H1 (cell line): ENCODE measurements around the gene CD44. TPM values are rescaled to one million over a fixed set of nuclear protein-coding genes. Genes with fewer than 3 reads are reported as not detected.

ENCODE experiments used
- CTCF ChIA-PET: fragments of 300-600 bp; sonication (Branson Sonifier 250); formaldehyde crosslinking; loops from one replicate; lab custom pipeline; 2021; ENCODE audit not compliant: partially characterized antibody; lab: Charles Lee
- POLR2A ChIA-PET: fragments of 300-600 bp; sonication (Branson Sonifier 250); formaldehyde crosslinking; loops from one replicate; lab custom pipeline; 2021; ENCODE audit warnings: inconsistent platforms; ENCODE audit not compliant: partially characterized antibody; lab: Charles Lee
- DNase-seq, 2 experiments: peaks; one replicate each; pipeline versions ENCODE4 v3.0.0 to v3.0.0-alpha.2; 2010 to 2022; ENCODE audit warnings: low spot score in 2 of 2, low read depth in 1 of 2, mixed read lengths in 1 of 2
- FAIRE-seq: peaks from 2 replicates; lab custom pipeline; 2011; peaks lifted over from hg19 to GRCh38; lab: Jason Lieb, UNC
- H2AFZ ChIP-seq: 2 replicates; pipeline ENCODE4 v1.8.1; 2012; ENCODE audit warnings: low read length, inconsistent platforms
- H2AK5ac ChIP-seq: 2 replicates; pipeline ENCODE4 v1.6.1; 2013; ENCODE audit warnings: low read depth, low read length
- H2BK120ac ChIP-seq: replicated peaks from 2 replicates; pipeline ENCODE3; 2013; ENCODE audit warnings: low read depth, low read length, inconsistent platforms
- H2BK12ac ChIP-seq: 2 replicates; pipeline ENCODE4 v1.6.1; 2013; ENCODE audit warnings: low read depth, low read length
- H2BK15ac ChIP-seq: 2 replicates; pipeline ENCODE4 v1.6.1; 2013; ENCODE audit warnings: low read length
- H2BK20ac ChIP-seq: 2 replicates; pipeline ENCODE4 v1.6.1; 2013; ENCODE audit warnings: low read length
- H2BK5ac ChIP-seq: 2 replicates; pipeline ENCODE4 v1.6.1; 2013; ENCODE audit warnings: low read depth, low read length
- H3K14ac ChIP-seq: 2 replicates; pipeline ENCODE4 v1.6.1; 2013; ENCODE audit warnings: inconsistent platforms; ENCODE audit not compliant: insufficient read length
- H3K18ac ChIP-seq: 2 replicates; pipeline ENCODE4 v1.6.1; 2013; ENCODE audit warnings: low read length; ENCODE audit errors: extremely low read depth
- H3K23ac ChIP-seq: 2 replicates; pipeline ENCODE4 v1.6.1; 2013; ENCODE audit warnings: inconsistent platforms; ENCODE audit not compliant: insufficient read length
- H3K23me2 ChIP-seq: 2 replicates; pipeline ENCODE4 v1.6.1; 2013; ENCODE audit warnings: low read depth, low read length
- H3K27ac ChIP-seq: 2 replicates; pipeline ENCODE4 v1.6.1; 2011; ENCODE audit warnings: low read depth, low read length, inconsistent platforms
- H3K27me3 ChIP-seq, 4 experiments: replicated peaks in 1 of 4; 1 replicate in 1 of 4; 2 replicates in 3 of 4; pipeline versions ENCODE4 v1.6.1 to v1.8.1; 2011 to 2013; ENCODE audit warnings: low read length in 3 of 4, mild to moderate bottlenecking in 3 of 4, inconsistent platforms in 2 of 4, mixed read lengths in 2 of 4, moderate library complexity in 1 of 4; ENCODE audit not compliant: control insufficient read depth in 3 of 4, insufficient read depth in 3 of 4; ENCODE audit errors: extremely low read depth in 1 of 4
- H3K36me3 ChIP-seq, 4 experiments: 2 replicates each; pipeline versions ENCODE4 v1.6.1 to v1.8.1; 2011 to 2013; ENCODE audit warnings: mild to moderate bottlenecking in 4 of 4, low read length in 3 of 4, moderate library complexity in 2 of 4, control low read depth in 1 of 4, inconsistent platforms in 1 of 4; ENCODE audit not compliant: insufficient read depth in 4 of 4, control insufficient read depth in 2 of 4
- H3K4ac ChIP-seq: replicated peaks from 2 replicates; pipeline ENCODE3; 2013; ENCODE audit warnings: low read length, low read depth, mixed read lengths, inconsistent platforms; ENCODE audit not compliant: insufficient read length
- H3K4me1 ChIP-seq, 4 experiments: replicated peaks in 1 of 4; 1 replicate in 1 of 4; 2 replicates in 3 of 4; pipeline versions ENCODE4 v1.6.1 to v1.8.1; 2011 to 2013; ENCODE audit warnings: low read length in 3 of 4, inconsistent platforms in 2 of 4, mixed read lengths in 1 of 4; ENCODE audit not compliant: insufficient read depth in 4 of 4, control insufficient read depth in 3 of 4
- H3K4me2 ChIP-seq, 2 experiments: 2 replicates each; pipeline versions ENCODE4 v1.6.1 to v1.8.1; 2011 to 2013; ENCODE audit warnings: low read depth in 2 of 2, low read length in 2 of 2, control low read depth in 1 of 2, inconsistent platforms in 1 of 2, mild to moderate bottlenecking in 1 of 2; ENCODE audit not compliant: insufficient read depth in 1 of 2
- H3K4me3 ChIP-seq, 4 experiments: fragments of 200-600, 300-600 bp in 1 of 4; sonication (generic), shearing (Covaris generic), sonication (Bioruptor Twin) in 1 of 4; 2 replicates each; pipeline versions ENCODE4 v1.5.1 to v1.8.1; 2011 to 2016; ENCODE audit warnings: low read length in 4 of 4, low read depth in 3 of 4, control low read depth in 2 of 4, inconsistent platforms in 2 of 4, mild to moderate bottlenecking in 2 of 4, mixed read lengths in 1 of 4, moderate library complexity in 1 of 4; ENCODE audit not compliant: insufficient read depth in 2 of 4; ENCODE audit errors: extremely low read depth in 1 of 4
- H3K56ac ChIP-seq: replicated peaks from 2 replicates; pipeline ENCODE3; 2013; ENCODE audit warnings: low read depth, mild to moderate bottlenecking, mixed read lengths, low read length, inconsistent platforms; ENCODE audit not compliant: insufficient read length
- H3K79me1 ChIP-seq: 2 replicates; pipeline ENCODE4 v1.6.1; 2013; ENCODE audit warnings: low read depth, low read length, control low read depth
- H3K79me2 ChIP-seq, 2 experiments: 2 replicates each; pipeline versions ENCODE4 v1.6.1 to v1.8.1; 2012 to 2013; ENCODE audit warnings: low read length in 2 of 2, mild to moderate bottlenecking in 2 of 2, inconsistent platforms in 1 of 2; ENCODE audit not compliant: insufficient read depth in 2 of 2, control insufficient read depth in 1 of 2
- H3K9ac ChIP-seq, 4 experiments: replicated peaks in 1 of 4; 1 replicate in 1 of 4; 2 replicates in 3 of 4; pipeline versions ENCODE4 v1.6.1 to v1.8.1; 2011 to 2013; ENCODE audit warnings: low read depth in 3 of 4, low read length in 3 of 4, control low read depth in 2 of 4, mild to moderate bottlenecking in 2 of 4, moderate library complexity in 2 of 4, inconsistent platforms in 1 of 4; ENCODE audit errors: extremely low read depth in 1 of 4
- H3K9me3 ChIP-seq, 2 experiments: 2 replicates each; pipeline versions ENCODE4 v1.6.1 to v1.8.1; 2012 to 2013; ENCODE audit warnings: mild to moderate bottlenecking in 2 of 2, moderate library complexity in 2 of 2, control low read depth in 1 of 2, inconsistent platforms in 1 of 2, low read depth in 1 of 2, low read length in 1 of 2, mixed read lengths in 1 of 2; ENCODE audit not compliant: insufficient read depth in 2 of 2
- H4K20me1 ChIP-seq, 2 experiments: replicated peaks in 1 of 2; 2 replicates each; pipeline versions ENCODE3 to v1.8.1; 2011 to 2013; ENCODE audit warnings: inconsistent platforms in 2 of 2, low read length in 2 of 2, mild to moderate bottlenecking in 1 of 2; ENCODE audit not compliant: insufficient read depth in 2 of 2, control insufficient read depth in 1 of 2
- H4K5ac ChIP-seq: 2 replicates; pipeline ENCODE4 v1.6.1; 2013; ENCODE audit warnings: low read length, low read depth, mixed read lengths, inconsistent platforms; ENCODE audit not compliant: insufficient read length
- H4K8ac ChIP-seq: 2 replicates; pipeline ENCODE4 v1.8.0; 2013; ENCODE audit warnings: mild to moderate bottlenecking, moderate library complexity, low read length, inconsistent platforms; ENCODE audit not compliant: insufficient read depth; ENCODE audit errors: extremely low read depth
- H4K91ac ChIP-seq: replicated peaks from 2 replicates; pipeline ENCODE3; 2013; ENCODE audit warnings: low read length, mixed read lengths, inconsistent platforms; ENCODE audit not compliant: insufficient read length
- BCL11A ChIP-seq, 2 experiments: IDR thresholded peaks; one replicate each; pipeline ENCODE4 v1.6.1; 2011; ENCODE audit warnings: low read depth in 2 of 2, low read length in 2 of 2, mild to moderate bottlenecking in 2 of 2
- CEBPB ChIP-seq: IDR thresholded peaks from 2 replicates; pipeline ENCODE4 v1.6.1; 2012; ENCODE audit warnings: low read depth, low read length
- E2F6 ChIP-seq: IDR thresholded peaks from 2 replicates; pipeline ENCODE4 v1.6.1; 2012; ENCODE audit warnings: inconsistent platforms
- EP300 ChIP-seq, 2 experiments: IDR thresholded peaks; 1 replicate in 1 of 2; 2 replicates in 1 of 2; pipeline ENCODE4 v1.6.1; 2011 to 2012; ENCODE audit warnings: low read depth in 2 of 2, low read length in 2 of 2, mild to moderate bottlenecking in 2 of 2, borderline replicate concordance in 1 of 2, inconsistent platforms in 1 of 2, moderate library complexity in 1 of 2
- FOSL1 ChIP-seq: IDR thresholded peaks from 2 replicates; pipeline ENCODE4 v1.6.1; 2011; ENCODE audit warnings: mild to moderate bottlenecking, low read depth, low read length, moderate library complexity; ENCODE audit not compliant: insufficient read depth
- KDM4A ChIP-seq: IDR thresholded peaks from one replicate; pipeline ENCODE4 v1.7.1; 2012; ENCODE audit warnings: low read depth, mild to moderate bottlenecking, moderate library complexity, low read length, inconsistent platforms; ENCODE audit not compliant: severe bottlenecking
- POU5F1 ChIP-seq: IDR thresholded peaks from 2 replicates; pipeline ENCODE4 v1.6.1; 2011; ENCODE audit warnings: low read depth, mild to moderate bottlenecking, low read length, moderate library complexity
- RAD21 ChIP-seq, 2 experiments: IDR thresholded peaks in 1 of 2; conservative IDR thresholded peaks in 1 of 2; 2 replicates each; pipeline ENCODE4 v1.6.1; 2011; ENCODE audit warnings: low read depth in 2 of 2, low read length in 2 of 2, improper control_type of control experiment in 1 of 2, inconsistent platforms in 1 of 2, mild to moderate bottlenecking in 1 of 2, moderate library complexity in 1 of 2
- SIRT6 ChIP-seq: IDR thresholded peaks from one replicate; pipeline ENCODE4 v1.7.1; 2012; ENCODE audit warnings: low read length, inconsistent platforms
- SRF ChIP-seq: IDR thresholded peaks from 2 replicates; pipeline ENCODE4 v1.6.1; 2011; ENCODE audit warnings: mild to moderate bottlenecking, low read depth, low read length, moderate library complexity
- SUZ12 ChIP-seq: fragments of 200-600 bp; sonication (generic); IDR thresholded peaks from 2 replicates; pipeline ENCODE4 v1.6.1; 2012; ENCODE audit warnings: mild to moderate bottlenecking, inconsistent platforms, low read length, moderate library complexity, mixed read lengths
- WGBS, 2 experiments: shearing (Covaris generic) in 1 of 2; methylation state at CpG; one replicate each; pipeline versions ENCODE4 v1.1.6 to v1.1.7; 2013 to 2015; ENCODE audit warnings: low lambda C conversion rate in 2 of 2, mixed read lengths in 2 of 2, inconsistent platforms in 1 of 2, low coverage in 1 of 2, missing lambda C conversion rate in 1 of 2; ENCODE audit not compliant: insufficient replicate concordance in 2 of 2, insufficient coverage in 1 of 2, insufficient read length in 1 of 2; ENCODE audit errors: extremely low coverage in 1 of 2, missing lambda C conversion rate in 1 of 2; 5-methylcytosine and 5-hydroxymethylcytosine counted together
- polyA plus RNA-seq, 7 experiments: library from polyadenylated mRNA; depleted of rRNA in 3 of 7; stranded (reverse) in 5 of 7; unstranded in 2 of 7; fragments of >200 nt in 5 of 7; fragments of 200-250 nt in 2 of 7; gene quantifications; 1 replicate in 5 of 7; 2 replicates in 1 of 7; 4 replicates in 1 of 7; pipeline versions ENCODE4 v1.2.1 to v1.2.3, GENCODE V29; 2011 to 2013; ENCODE audit warnings: missing spikeins in 2 of 7, mixed read lengths in 2 of 7
- total RNA-seq: library from RNA; stranded (reverse); fragmentation: NEBNext Ultra II Directional; extraction: Animal tissue kit (Norgen Biotek cat#: 25700); gene quantifications from 2 replicates; pipeline ENCODE4 v1.2.1, GENCODE V29; 2021
- TF ChIP-seq, protein P1 (sequence below): IDR thresholded peaks from 2 replicates; pipeline ENCODE4 v1.6.1; 2011; ENCODE audit warnings: low read length, improper control_type of control experiment

CD44 gene
- total and polyA plus RNA-seq, 2 of the 8 experiments (the other 6 are each of a cell fraction or from before 2014, with no cell fraction given) = 11.8 to 13.7 TPM

- H3K79me1 ChIP-seq = no peaks in the 10 kb centered on the region
- H3K14ac ChIP-seq = no peak overlapping the region
- peak overlapping the region; percentile 2; the same call in 1 of the 2 replicates for H2BK5ac ChIP-seq
- no peaks in the 10 kb centered on the region for H3K9me3 ChIP-seq
- peaks cover 0 to 10% (median 6%) of the 10 kb centered on the region in 4 experiments; a peak in 6 of 7 replicates for H3K4me1 ChIP-seq
- H2BK20ac ChIP-seq = no peak overlapping the region
- no peaks in the 10 kb centered on the region for H4K20me1 ChIP-seq
- 83% methylated on average over 1 of the region's 1 CpG; no CpG with 5 or more reads in 1 of the 2 experiments for WGBS, 2 experiments
- no peak overlapping the region for H2BK15ac ChIP-seq
- H3K9ac ChIP-seq = no peak overlapping the region
- no peak overlapping the region for H3K27ac ChIP-seq
- FAIRE-seq = no peak
- H4K5ac ChIP-seq = no peak overlapping the region
- ChIA-PET POLR2A (interaction anchor here (2.0 kb wide), 1 partner anchor 12 kb away, joined by 10 read pairs; the partner anchor contains the start of gene CD44), CTCF (interaction anchor here (0.6 to 1.5 kb wide), 7 partner anchors 10 to 149 kb away, joined by 3 to 4 read pairs (median 3); no protein-coding TSS in a partner anchor)
- no peak overlapping the region for H3K23ac ChIP-seq
- no peak overlapping the region for H2BK12ac ChIP-seq
- H3K18ac ChIP-seq = no peak overlapping the region
- DNase-seq = no peak
- no peak overlapping the region for H4K8ac ChIP-seq
- H2BK120ac ChIP-seq = no peak overlapping the region
- no peak overlapping the region for H3K4me2 ChIP-seq
- H3K4me3 ChIP-seq = no peak overlapping the region
- no peak overlapping the region for H2AK5ac ChIP-seq
- H4K91ac ChIP-seq = no peak overlapping the region
- no peak overlapping the region for H3K4ac ChIP-seq
- no peak overlapping the region for H2AFZ ChIP-seq
- H3K79me2 ChIP-seq = no peaks in the 10 kb centered on the region
- no peaks in the 10 kb centered on the region for H3K27me3 ChIP-seq
- no peaks in the 10 kb centered on the region for H3K36me3 ChIP-seq
- no peaks in the 10 kb centered on the region for H3K23me2 ChIP-seq
- H3K56ac ChIP-seq = no peak overlapping the region
- TF ChIP-seq KDM4A = no peak
- TF ChIP-seq E2F6 = no peak
- TF ChIP-seq SRF = no peak
- TF ChIP-seq CEBPB = no peak
- TF ChIP-seq EP300 (IDR thresholded peaks at IDR 0.05; ENCODE audit: borderline replicate concordance in 1 of 2, low read depth in 2 of 2, low read length in 2 of 2) = no peak
- no peak for TF ChIP-seq SIRT6
- no peak for TF ChIP-seq SUZ12
- no peak for TF ChIP-seq RAD21 (IDR thresholded peaks at IDR 0.05 in 1 of 2, conservative IDR thresholded peaks at IDR 0.05 in 1 of 2; ENCODE audit: low read depth in 2 of 2, low read length in 2 of 2)
- TF ChIP-seq FOSL1 = no peak
- no peak for TF ChIP-seq POU5F1
- TF ChIP-seq, protein P1, sequence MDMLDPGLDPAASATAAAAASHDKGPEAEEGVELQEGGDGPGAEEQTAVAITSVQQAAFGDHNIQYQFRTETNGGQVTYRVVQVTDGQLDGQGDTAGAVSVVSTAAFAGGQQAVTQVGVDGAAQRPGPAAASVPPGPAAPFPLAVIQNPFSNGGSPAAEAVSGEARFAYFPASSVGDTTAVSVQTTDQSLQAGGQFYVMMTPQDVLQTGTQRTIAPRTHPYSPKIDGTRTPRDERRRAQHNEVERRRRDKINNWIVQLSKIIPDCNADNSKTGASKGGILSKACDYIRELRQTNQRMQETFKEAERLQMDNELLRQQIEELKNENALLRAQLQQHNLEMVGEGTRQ = no peak
- TF ChIP-seq BCL11A (IDR thresholded peaks at IDR 0.05; ENCODE audit: low read depth in 2 of 2, low read length in 2 of 2) = no peak
Measured at GRCh38 chr11:35151241-35151640, 12.3 kb downstream of the CD44 start.
